Erythroblast (primary cell): ENCODE measurements around the gene RPL28.

Experiments
- GATA1 ChIP-seq: IDR thresholded peaks from 2 replicates; pipeline ENCODE4 v1.6.1; 2011; ENCODE audit warnings: low read depth, mild to moderate bottlenecking, control low read depth, low read length, moderate library complexity
- POLR2A ChIP-seq: IDR thresholded peaks from 2 replicates; pipeline ENCODE4 v1.6.1; 2011; ENCODE audit warnings: mild to moderate bottlenecking, low read length

GRCh38 chr19:55362174-55362989 lies 23.4 kb upstream of the RPL28 start:
- TF ChIP-seq POLR2A (no peak), GATA1 (no peak)
